Mesenchymal stem cell (in vitro differentiated cells and primary cell): Measurements from ENCODE around the gene FOXC1.

Source experiments
- DNase-seq: peaks from one replicate; pipeline ENCODE4 v3.0.0-alpha.2; 2013
- H2AFZ ChIP-seq: one replicate; pipeline ENCODE4 v1.6.1; 2013; ENCODE audit warnings: low read depth, mild to moderate bottlenecking, control low read depth, inconsistent platforms, low read length, moderate library complexity
- H2AK5ac ChIP-seq: 2 replicates; pipeline ENCODE4 v1.6.1; 2013; ENCODE audit warnings: low read length, moderate library complexity, mild to moderate bottlenecking, inconsistent platforms; ENCODE audit not compliant: severe bottlenecking
- H2BK120ac ChIP-seq: one replicate; pipeline ENCODE4 v1.6.1; 2013; ENCODE audit warnings: low read depth, mild to moderate bottlenecking, inconsistent platforms, low read length, moderate library complexity
- H2BK12ac ChIP-seq, 2 experiments: one replicate each; pipeline ENCODE4 v1.6.1; 2013; ENCODE audit warnings: inconsistent platforms in 2 of 2, low read length in 2 of 2, mild to moderate bottlenecking in 2 of 2, moderate library complexity in 2 of 2, control low read depth in 1 of 2
- H2BK15ac ChIP-seq: one replicate; pipeline ENCODE4 v1.6.1; 2013; ENCODE audit warnings: mild to moderate bottlenecking, low read depth, inconsistent platforms; ENCODE audit not compliant: poor library complexity, severe bottlenecking
- H2BK5ac ChIP-seq: 2 replicates; pipeline ENCODE4 v1.6.1; 2013; ENCODE audit warnings: low read depth, mild to moderate bottlenecking, low read length, control low read depth, inconsistent platforms; ENCODE audit not compliant: poor library complexity, severe bottlenecking
- H3K14ac ChIP-seq, 2 experiments: one replicate each; pipeline ENCODE4 v1.6.1; 2013; ENCODE audit warnings: inconsistent platforms in 2 of 2, low read length in 2 of 2, control low read depth in 1 of 2, mild to moderate bottlenecking in 1 of 2, moderate library complexity in 1 of 2
- H3K18ac ChIP-seq, 2 experiments: one replicate each; pipeline ENCODE4 v1.6.1; 2013; ENCODE audit warnings: inconsistent platforms in 2 of 2, low read length in 2 of 2, control low read depth in 1 of 2, low read depth in 1 of 2, mild to moderate bottlenecking in 1 of 2
- H3K23ac ChIP-seq, 2 experiments: one replicate each; pipeline ENCODE4 v1.6.1; 2013; ENCODE audit warnings: inconsistent platforms in 2 of 2, low read length in 2 of 2, mild to moderate bottlenecking in 2 of 2, moderate library complexity in 2 of 2, control low read depth in 1 of 2
- H3K27ac ChIP-seq: 2 replicates; pipeline ENCODE4 v1.5.1; 2013; ENCODE audit warnings: mild to moderate bottlenecking, moderate library complexity, low read length, control low read depth, inconsistent platforms; ENCODE audit not compliant: poor library complexity, severe bottlenecking
- H3K27me3 ChIP-seq, 2 experiments: 2 replicates each; pipeline versions ENCODE4 v1.6.1 to v1.7.0; 2013; ENCODE audit warnings: low read length in 2 of 2, mild to moderate bottlenecking in 2 of 2, moderate library complexity in 2 of 2, control low read depth in 1 of 2, inconsistent platforms in 1 of 2; ENCODE audit not compliant: control insufficient read depth in 1 of 2, insufficient read depth in 1 of 2
- H3K36me3 ChIP-seq, 2 experiments: 2 replicates each; pipeline versions ENCODE4 v1.6.1 to v1.7.0; 2013; ENCODE audit warnings: low read length in 2 of 2, control low read depth in 1 of 2, inconsistent platforms in 1 of 2, low read depth in 1 of 2, mild to moderate bottlenecking in 1 of 2; ENCODE audit not compliant: insufficient read depth in 2 of 2, control insufficient read depth in 1 of 2
- H3K4ac ChIP-seq, 2 experiments: one replicate each; pipeline ENCODE4 v1.6.1; 2013; ENCODE audit warnings: inconsistent platforms in 2 of 2, low read length in 2 of 2, mild to moderate bottlenecking in 2 of 2, moderate library complexity in 2 of 2, control low read depth in 1 of 2, low read depth in 1 of 2
- H3K4me1 ChIP-seq: 2 replicates; pipeline ENCODE4 v1.6.1; 2013; ENCODE audit warnings: low read depth, low read length, control low read depth; ENCODE audit not compliant: control insufficient read depth, insufficient read depth
- H3K4me2 ChIP-seq: 2 replicates; pipeline ENCODE4 v1.6.1; 2013; ENCODE audit warnings: low read length, mild to moderate bottlenecking, inconsistent platforms; ENCODE audit not compliant: poor library complexity, severe bottlenecking
- H3K4me3 ChIP-seq, 2 experiments: 2 replicates each; pipeline versions ENCODE4 v1.5.1 to v1.7.0; 2013; ENCODE audit warnings: low read length in 2 of 2, mild to moderate bottlenecking in 2 of 2, control low read depth in 1 of 2, low read depth in 1 of 2; ENCODE audit not compliant: insufficient read depth in 1 of 2
- H3K79me1 ChIP-seq: replicated peaks from 2 replicates; pipeline ENCODE4 v1.6.1; 2013; ENCODE audit warnings: mild to moderate bottlenecking, control low read depth, low read length, inconsistent platforms; ENCODE audit not compliant: poor library complexity, severe bottlenecking
- H3K9ac ChIP-seq: 2 replicates; pipeline ENCODE4 v1.7.0; 2013; ENCODE audit warnings: mild to moderate bottlenecking, low read length, moderate library complexity
- H3K9me3 ChIP-seq: 2 replicates; pipeline ENCODE4 v1.7.0; 2013; ENCODE audit warnings: mild to moderate bottlenecking, low read length; ENCODE audit not compliant: control insufficient read depth
- H4K8ac ChIP-seq: one replicate; pipeline ENCODE4 v1.6.1; 2013; ENCODE audit warnings: inconsistent platforms, mild to moderate bottlenecking, low read length, moderate library complexity
- H4K91ac ChIP-seq: one replicate; pipeline ENCODE4 v1.6.1; 2013; ENCODE audit warnings: mild to moderate bottlenecking, low read length, inconsistent platforms
- WGBS: methylation state at CpG from one replicate; pipeline ENCODE4 v1.1.7; 2013; ENCODE audit warnings: mixed read lengths; 5-methylcytosine and 5-hydroxymethylcytosine counted together

FOXC1 gene

DNA sequence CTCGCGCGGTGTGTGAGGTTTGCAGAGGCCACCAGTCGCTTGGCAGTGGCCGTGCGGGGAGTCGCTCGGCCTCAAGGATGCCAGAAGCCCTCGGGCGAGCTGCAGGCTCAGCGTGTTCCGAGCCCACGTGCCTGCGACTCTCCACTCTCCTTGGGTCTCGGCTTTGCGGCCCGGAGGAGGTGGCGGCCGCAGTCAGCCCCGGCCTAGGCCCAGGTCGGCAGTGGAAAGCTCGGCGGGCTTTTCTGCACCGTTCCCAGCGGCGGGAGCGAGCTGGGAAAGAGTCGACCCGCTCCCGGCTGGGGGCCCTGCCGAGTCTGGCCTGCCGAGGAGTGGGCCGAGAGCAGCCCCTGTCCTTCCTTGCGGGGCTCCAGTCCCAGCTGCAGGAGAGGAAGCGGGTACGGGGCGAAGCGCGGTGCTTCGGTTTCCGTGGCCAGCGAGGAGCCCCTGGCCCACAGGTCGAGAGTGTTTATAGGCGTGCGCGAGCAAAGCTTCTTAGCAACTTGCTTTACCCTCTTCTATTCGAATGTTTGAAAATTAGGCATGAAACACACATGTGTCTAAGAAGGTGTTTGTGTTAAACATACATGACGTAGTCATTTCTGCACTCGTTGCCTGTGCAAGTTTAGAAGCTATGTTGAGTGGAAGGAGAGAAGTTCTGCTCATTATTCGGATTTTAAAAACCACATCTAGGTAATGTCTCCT lies 5.6 kb downstream of the FOXC1 start:
- no peak overlapping the region for H3K18ac ChIP-seq
- no peak overlapping the region for H2BK15ac ChIP-seq
- no peak overlapping the region for H3K9ac ChIP-seq
- H3K4ac ChIP-seq: no peak overlapping the region
- H3K9me3 ChIP-seq: no peaks in the 10 kb centered on the region
- no peak overlapping the region for H2BK5ac ChIP-seq
- H2AFZ ChIP-seq: no peak overlapping the region
- DNase-seq: no peak
- peaks cover 4% of the 10 kb centered on the region for H3K79me1 ChIP-seq
- peak overlapping the region in 1 of 2 experiments; percentile 62 for H3K4me3 ChIP-seq
- H3K14ac ChIP-seq: no peak overlapping the region
- peak overlapping the region; percentile 65 for H3K4me2 ChIP-seq
- H3K36me3 ChIP-seq: peaks cover 0 to 14% of the 10 kb centered on the region in 2 experiments
- peaks cover 32% of the 10 kb centered on the region for H3K4me1 ChIP-seq
- no peak overlapping the region for H3K27ac ChIP-seq
- WGBS: 15% methylated on average over 44 of the region's 50 CpGs
- no peak overlapping the region for H4K8ac ChIP-seq
- no peak overlapping the region for H4K91ac ChIP-seq
- H2AK5ac ChIP-seq: no peak overlapping the region
- H3K27me3 ChIP-seq: peaks cover 9 to 25% of the 10 kb centered on the region in 2 experiments
- no peak overlapping the region for H2BK12ac ChIP-seq
- no peak overlapping the region for H2BK120ac ChIP-seq
- H3K23ac ChIP-seq: peak overlapping the region in 1 of 2 experiments; percentile 42

DNA sequence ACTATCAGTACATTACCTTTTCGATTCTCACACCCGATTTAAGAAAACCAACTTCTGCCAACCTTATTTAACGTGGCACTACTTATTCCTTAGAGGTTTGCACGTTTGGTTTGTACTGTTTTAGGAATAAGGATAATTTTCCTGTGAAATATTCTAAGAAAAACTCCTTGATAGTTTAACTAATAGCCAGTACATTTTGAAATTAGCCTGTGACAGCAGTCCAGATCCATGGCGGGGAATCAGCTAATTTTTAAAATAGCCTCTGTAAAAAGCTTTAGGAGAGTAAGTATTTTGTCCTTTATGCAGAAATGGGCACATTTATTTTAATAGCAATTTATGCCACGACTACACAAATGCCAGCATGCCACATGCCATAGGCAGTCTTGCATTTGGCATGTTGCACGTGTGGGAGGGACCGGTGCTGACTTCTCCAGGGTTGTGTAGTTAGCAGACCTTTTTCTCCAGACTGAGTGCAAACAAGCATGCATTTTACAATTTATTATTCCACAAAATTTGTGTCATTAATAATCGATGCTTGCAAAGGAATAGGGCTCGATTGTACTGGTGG lies 6.2 kb downstream of the FOXC1 start:
- H2BK15ac ChIP-seq: no peak overlapping the region
- peaks cover 0 to 19% of the 10 kb centered on the region in 2 experiments for H3K36me3 ChIP-seq
- no peak overlapping the region for H3K4me3 ChIP-seq
- H2BK5ac ChIP-seq: no peak overlapping the region
- no peak overlapping the region for H4K8ac ChIP-seq
- H3K27me3 ChIP-seq: peaks cover 12 to 31% of the 10 kb centered on the region in 2 experiments
- DNase-seq: no peak
- H3K79me1 ChIP-seq: peaks cover 4% of the 10 kb centered on the region
- no peak overlapping the region for H3K4ac ChIP-seq
- no peak overlapping the region for H3K23ac ChIP-seq
- WGBS: 60% methylated on average over 5 of the region's 10 CpGs
- peaks cover 31% of the 10 kb centered on the region for H3K4me1 ChIP-seq
- no peak overlapping the region for H3K4me2 ChIP-seq
- no peak overlapping the region for H2AK5ac ChIP-seq
- no peak overlapping the region for H4K91ac ChIP-seq
- no peak overlapping the region for H3K14ac ChIP-seq
- no peaks in the 10 kb centered on the region for H3K9me3 ChIP-seq
- no peak overlapping the region for H3K9ac ChIP-seq
- H2BK12ac ChIP-seq: no peak overlapping the region
- H2AFZ ChIP-seq: no peak overlapping the region
- no peak overlapping the region for H3K27ac ChIP-seq
- H2BK120ac ChIP-seq: no peak overlapping the region
- H3K18ac ChIP-seq: no peak overlapping the region

DNA sequence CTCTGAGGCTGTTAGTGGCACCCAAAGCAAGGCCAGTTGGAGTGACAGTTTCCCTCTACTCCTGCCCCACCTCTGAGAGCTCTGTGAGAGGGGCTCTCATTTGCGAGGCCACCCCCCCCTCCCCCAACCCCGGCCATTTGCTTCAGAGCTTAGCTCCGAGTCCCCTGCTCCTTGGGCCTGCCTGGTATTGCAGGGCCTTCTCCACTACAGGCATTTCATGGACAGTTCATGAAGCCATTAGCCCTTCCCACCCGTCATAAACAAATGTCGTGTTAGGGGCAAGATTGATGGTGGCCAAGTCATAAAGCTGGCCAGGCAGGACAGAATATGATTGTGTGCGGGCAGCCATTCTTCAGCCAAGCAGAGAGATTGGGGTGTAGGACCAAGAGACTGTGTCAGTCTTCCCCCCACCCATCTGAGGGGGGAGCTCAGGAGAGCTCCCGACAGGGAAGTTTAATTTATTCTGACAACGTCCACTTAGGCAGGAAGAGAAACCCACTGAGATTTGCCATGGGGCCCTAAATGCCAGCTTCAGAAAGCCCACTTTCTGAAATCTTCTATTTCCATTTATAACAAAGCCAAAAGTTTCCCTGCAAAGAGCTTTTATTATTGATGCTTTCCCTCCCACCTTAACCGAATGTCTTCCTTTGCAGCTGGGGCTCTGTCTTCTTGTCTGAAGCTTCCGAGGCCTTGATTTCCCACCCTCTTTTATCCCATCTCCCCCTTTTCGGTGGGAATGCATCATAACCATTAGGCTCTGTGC lies 7.2 kb downstream of the FOXC1 start:
- H3K4me2 ChIP-seq: no peak overlapping the region
- H2BK15ac ChIP-seq: no peak overlapping the region
- H2BK12ac ChIP-seq: no peak overlapping the region
- H3K18ac ChIP-seq: no peak overlapping the region
- no peak overlapping the region for H2BK120ac ChIP-seq
- WGBS: 32% methylated on average over 10 of the region's 11 CpGs
- H3K23ac ChIP-seq: no peak overlapping the region
- no peaks in the 10 kb centered on the region for H3K9me3 ChIP-seq
- H4K8ac ChIP-seq: no peak overlapping the region
- peaks cover 0 to 23% of the 10 kb centered on the region in 2 experiments for H3K36me3 ChIP-seq
- peaks cover 13 to 36% of the 10 kb centered on the region in 2 experiments for H3K27me3 ChIP-seq
- H3K9ac ChIP-seq: no peak overlapping the region
- H4K91ac ChIP-seq: no peak overlapping the region
- no peak for DNase-seq
- no peak overlapping the region for H3K4me3 ChIP-seq
- no peak overlapping the region for H3K14ac ChIP-seq
- peaks cover 25% of the 10 kb centered on the region for H3K4me1 ChIP-seq
- H2AFZ ChIP-seq: no peak overlapping the region
- no peak overlapping the region for H3K4ac ChIP-seq
- peaks cover 4% of the 10 kb centered on the region for H3K79me1 ChIP-seq
- H3K27ac ChIP-seq: no peak overlapping the region
- no peak overlapping the region for H2AK5ac ChIP-seq
- H2BK5ac ChIP-seq: peak overlapping the region; percentile 15
